Heart left ventricle (tissue), 16 donors: ENCODE results near the gene STK11. TPM values are rescaled to one million over a fixed set of nuclear protein-coding genes. Genes with fewer than 3 reads are reported as not detected.

ENCODE experiments used
- ATAC-seq, 4 donors: fragments of 200-7000 bp; cut with Tn5 transposase; one replicate each; pipeline ENCODE4 v1.9.1; 2020 to 2022; ENCODE audit warnings: moderate library complexity in 4 of 4, mild to moderate bottlenecking in 3 of 4, moderate number of reproducible peaks in 1 of 4
- DNase-seq, 5 donors: peaks; one replicate each; pipeline ENCODE4 v3.0.0-alpha.2; 2020
- H3K27ac ChIP-seq, 12 donors: fragments of 200-600 bp; sonication (generic) in 4 of 12; one replicate each; pipeline versions ENCODE4 v1.5.0 to v1.8.0; 2016 to 2022; ENCODE audit warnings: mild to moderate bottlenecking in 2 of 12
- H3K27me3 ChIP-seq, 9 donors: fragments of 200-600 bp; sonication (generic) in 2 of 9; one replicate each; pipeline versions ENCODE4 v1.5.1 to v1.8.0; 2016 to 2022; ENCODE audit warnings: mild to moderate bottlenecking in 3 of 9
- H3K36me3 ChIP-seq, 9 donors: fragments of 200-600 bp; sonication (generic) in 2 of 9; one replicate each; pipeline versions ENCODE4 v1.5.0 to v1.8.0; 2018 to 2022; ENCODE audit warnings: mild to moderate bottlenecking in 2 of 9
- H3K4me1 ChIP-seq, 12 donors: fragments of 200-600 bp; sonication (generic) in 4 of 12; one replicate each; pipeline versions ENCODE4 v1.5.0 to v1.8.0; 2016 to 2022; ENCODE audit warnings: mild to moderate bottlenecking in 3 of 12
- H3K4me3 ChIP-seq, 12 donors: fragments of 200-600 bp; sonication (generic) in 4 of 12; one replicate each; pipeline versions ENCODE4 v1.5.0 to v1.8.0; 2017 to 2022; ENCODE audit warnings: mild to moderate bottlenecking in 9 of 12, moderate library complexity in 4 of 12
- H3K9me3 ChIP-seq, 12 donors: fragments of 200-600 bp; sonication (generic) in 4 of 12; one replicate each; pipeline versions ENCODE4 v1.5.0 to v1.8.0; 2016 to 2022; ENCODE audit warnings: mild to moderate bottlenecking in 1 of 12
- POLR2A ChIP-seq, 2 donors: fragments of 450-650 bp; IDR thresholded peaks; one replicate each; pipeline ENCODE4 v1.6.1; 2017; ENCODE audit warnings: antibody characterized with exemption in 2 of 2, mild to moderate bottlenecking in 2 of 2, moderate library complexity in 2 of 2
- WGBS, 4 donors: extraction: QIAGEN DNeasy Blood & Tissue Kit in 2 of 4; methylation state at CpG; one replicate each; pipeline versions ENCODE4 v1.1.5 to v1.1.7; 2013 to 2018; 5-methylcytosine and 5-hydroxymethylcytosine counted together
- intact Hi-C, 10 donors: fragments of 100-400 bp; cut with DNase I; formaldehyde crosslinking; loops; one replicate each; pipeline versions ENCODE4 v1.11.1 to v1.14.2; 2022
- polyA plus RNA-seq, 2 donors: library from polyadenylated mRNA; stranded (reverse); fragments of 200-250 nt; gene quantifications; one replicate each; pipeline ENCODE4 v1.2.3, GENCODE V29; 2013
- total RNA-seq, 9 donors: library from RNA; depleted of rRNA in 2 of 9; stranded (reverse); fragments of >200 nt in 2 of 9; fragmentation: NEBNext Ultra II Directional in 3 of 9; extraction: Animal tissue kit (Norgen Biotek cat#: 25700) in 3 of 9; gene quantifications; one replicate each; pipeline versions ENCODE4 v1.1.0 to v1.2.4, GENCODE V29; 2016 to 2023
- TF ChIP-seq, protein P1 (sequence below), 12 donors: fragments of 200-600 bp; sonication (generic) in 4 of 12; IDR thresholded peaks; one replicate each; pipeline versions ENCODE4 v1.5.0 to v1.8.0; 2018 to 2022; ENCODE audit warnings: antibody characterized with exemption in 12 of 12, mild to moderate bottlenecking in 5 of 12
- donor health status: ischemic (EF 13 %, LVEDD 7.1; RV severe dilation, severe dysfunction).
- donor health status: healthy with polysubstance abuse.
- donor health status: DM: no; HTN: yes; CAD: no.
- donor health status: DM: no; HTN: no; CAD: no.
- donor health status: ischemic (EF 25% LVEDD 6.9; RV normal size, moderate dysfunction).
- donor health status: ischemic (EF 25% LVEDD 5.7; RV mildly dilated, moderate dysfunction).
- donor health status: healthy.
- donor health status: DM: yes; HTN: yes; CAD: no.
- donor health status: ischemic (EF 35%, LVEDD 5.7; RV mildly dilated, moderate dysfunction).
- donor health status: nonischemic (EF 11% LVEDD 7.7; RV severe dilation, severe dysfunction).
- donor health status: DM: yes; HTN: yes; CAD: no.
- donor health status: PGD.
- donor health status: ischemic (EF 29% LVEDD 5.4; RV normal size, mild dysfunction).
- donor health status: nonischemic (EF 23%, LVEDD 6.1; RV moderate dilation, normal function).

The STK11 gene
- total and polyA plus RNA-seq, 11 donors: 44.7 to 92.0 (median 50.7) TPM

DNA sequence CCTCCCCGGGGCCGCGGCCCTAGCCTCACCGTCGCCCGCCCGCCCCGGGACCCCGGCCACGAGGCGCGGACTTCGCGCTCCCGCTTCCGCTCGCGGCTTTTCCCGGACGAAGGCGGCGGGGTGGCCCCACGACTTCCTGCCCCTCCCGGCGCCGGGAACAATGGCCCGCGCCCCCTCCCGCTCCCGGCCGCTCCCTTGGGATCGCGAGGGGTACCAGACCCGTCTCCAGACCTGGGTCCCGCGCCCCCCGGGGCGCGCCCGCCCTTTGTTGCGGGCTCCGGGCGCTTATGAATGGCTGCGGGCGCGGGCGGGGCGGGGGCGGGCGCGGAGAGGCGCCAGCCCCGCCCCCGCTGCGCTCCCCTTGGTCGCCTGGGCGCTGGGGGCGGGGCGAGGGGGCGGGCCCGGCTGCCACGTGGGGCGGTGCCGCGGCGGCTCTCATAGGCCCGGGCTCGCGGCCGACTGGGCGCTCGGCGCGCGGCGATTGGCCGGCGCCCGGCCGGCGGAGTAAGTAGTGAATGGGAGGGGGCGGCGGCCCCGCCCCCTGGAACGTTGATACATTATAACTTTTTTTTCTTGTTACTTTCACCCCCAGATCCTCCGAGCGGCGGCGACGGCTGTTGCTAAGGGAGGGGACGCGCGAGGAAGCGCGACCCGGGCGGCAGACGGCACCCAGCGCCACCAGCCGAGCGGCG is 43.9 kb downstream of the STK11 start:
- TF ChIP-seq, protein P1, sequence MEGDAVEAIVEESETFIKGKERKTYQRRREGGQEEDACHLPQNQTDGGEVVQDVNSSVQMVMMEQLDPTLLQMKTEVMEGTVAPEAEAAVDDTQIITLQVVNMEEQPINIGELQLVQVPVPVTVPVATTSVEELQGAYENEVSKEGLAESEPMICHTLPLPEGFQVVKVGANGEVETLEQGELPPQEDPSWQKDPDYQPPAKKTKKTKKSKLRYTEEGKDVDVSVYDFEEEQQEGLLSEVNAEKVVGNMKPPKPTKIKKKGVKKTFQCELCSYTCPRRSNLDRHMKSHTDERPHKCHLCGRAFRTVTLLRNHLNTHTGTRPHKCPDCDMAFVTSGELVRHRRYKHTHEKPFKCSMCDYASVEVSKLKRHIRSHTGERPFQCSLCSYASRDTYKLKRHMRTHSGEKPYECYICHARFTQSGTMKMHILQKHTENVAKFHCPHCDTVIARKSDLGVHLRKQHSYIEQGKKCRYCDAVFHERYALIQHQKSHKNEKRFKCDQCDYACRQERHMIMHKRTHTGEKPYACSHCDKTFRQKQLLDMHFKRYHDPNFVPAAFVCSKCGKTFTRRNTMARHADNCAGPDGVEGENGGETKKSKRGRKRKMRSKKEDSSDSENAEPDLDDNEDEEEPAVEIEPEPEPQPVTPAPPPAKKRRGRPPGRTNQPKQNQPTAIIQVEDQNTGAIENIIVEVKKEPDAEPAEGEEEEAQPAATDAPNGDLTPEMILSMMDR (IDR thresholded peaks at IDR 0.05): no peak
- TF ChIP-seq POLR2A (IDR thresholded peaks at IDR 0.05): peak; percentile 85 to 95
- H3K4me1 ChIP-seq: peaks cover 21 to 75% (median 57%) of the 10 kb centered on the region in 12 donors
- intact Hi-C loops: loop anchor here in 3 of 10 donors (1.0 to 10.0 kb wide), 2 partner anchors 17 to 325 kb away; partner anchors contain the start of gene ARID3A (in 1 of the 3)

DNA sequence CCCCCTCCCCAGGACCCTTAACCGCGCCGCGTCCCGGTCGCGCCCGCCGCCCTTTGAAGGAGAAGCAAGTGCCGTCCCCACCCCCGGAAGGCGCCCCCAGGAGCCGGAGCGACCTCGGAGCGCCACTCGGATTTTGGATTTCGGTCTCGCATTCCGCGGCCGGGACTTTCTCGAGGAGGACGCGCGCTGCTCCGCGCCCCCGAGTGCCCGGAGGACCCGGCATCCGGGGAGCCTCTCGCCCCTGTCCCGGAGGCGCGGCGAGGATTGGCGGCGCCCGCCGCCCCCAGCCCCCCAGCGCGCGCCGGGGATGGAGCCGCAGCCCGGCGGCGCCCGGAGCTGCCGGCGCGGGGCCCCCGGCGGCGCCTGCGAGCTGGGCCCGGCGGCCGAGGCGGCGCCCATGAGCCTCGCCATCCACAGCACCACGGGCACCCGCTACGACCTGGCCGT is 44.4 kb downstream of the STK11 start:
- WGBS, 4 donors: 0 to 1% (median 1%) methylated on average over 9 to 67 of the region's 67 CpGs
- intact Hi-C loops: loop anchor here in 3 of 10 donors (1.0 to 10.0 kb wide), 3 partner anchors 16 to 453 kb away; partner anchors contain the start of genes ARID3A (in 1 of the 3) and PTBP1 (in 1 of the 3)
- no peaks in the 10 kb centered on the region for H3K27me3 ChIP-seq
- peaks cover 3 to 35% (median 28%) of the 10 kb centered on the region in 9 donors for H3K36me3 ChIP-seq
- peak in 1 of 2 donors; percentile 9 for TF ChIP-seq POLR2A (IDR thresholded peaks at IDR 0.05)
- TF ChIP-seq, protein P1 (IDR thresholded peaks at IDR 0.05): no peak
- H3K4me3 ChIP-seq: peak overlapping the region; percentile 63 to 97 (median 84)
- no peak for DNase-seq
- ATAC-seq: no peak
- H3K4me1 ChIP-seq: peaks cover 18 to 75% (median 57%) of the 10 kb centered on the region in 12 donors
- H3K27ac ChIP-seq: peak overlapping the region; percentile 96 to 100 (median 100)
- no peaks in the 10 kb centered on the region for H3K9me3 ChIP-seq

More for the DNA sequence above, 43.9 kb downstream of the STK11 start:
- WGBS, 4 donors: 1% methylated on average over 45 to 102 of the region's 102 CpGs
- Histone ChIP-seq H3K27ac (peak overlapping the region; percentile 96 to 100 (median 100)), H3K27me3 (no peaks in the 10 kb centered on the region), H3K9me3 (no peaks in the 10 kb centered on the region), H3K36me3 (peaks cover 3 to 29% (median 22%) of the 10 kb centered on the region in 9 donors), H3K4me3 (peak overlapping the region; percentile 68 to 97 (median 85))
- peak in 2 of 4 donors; percentile 5 to 6 for ATAC-seq
- peak; percentile 92 to 96 (median 94) for DNase-seq

DNA sequence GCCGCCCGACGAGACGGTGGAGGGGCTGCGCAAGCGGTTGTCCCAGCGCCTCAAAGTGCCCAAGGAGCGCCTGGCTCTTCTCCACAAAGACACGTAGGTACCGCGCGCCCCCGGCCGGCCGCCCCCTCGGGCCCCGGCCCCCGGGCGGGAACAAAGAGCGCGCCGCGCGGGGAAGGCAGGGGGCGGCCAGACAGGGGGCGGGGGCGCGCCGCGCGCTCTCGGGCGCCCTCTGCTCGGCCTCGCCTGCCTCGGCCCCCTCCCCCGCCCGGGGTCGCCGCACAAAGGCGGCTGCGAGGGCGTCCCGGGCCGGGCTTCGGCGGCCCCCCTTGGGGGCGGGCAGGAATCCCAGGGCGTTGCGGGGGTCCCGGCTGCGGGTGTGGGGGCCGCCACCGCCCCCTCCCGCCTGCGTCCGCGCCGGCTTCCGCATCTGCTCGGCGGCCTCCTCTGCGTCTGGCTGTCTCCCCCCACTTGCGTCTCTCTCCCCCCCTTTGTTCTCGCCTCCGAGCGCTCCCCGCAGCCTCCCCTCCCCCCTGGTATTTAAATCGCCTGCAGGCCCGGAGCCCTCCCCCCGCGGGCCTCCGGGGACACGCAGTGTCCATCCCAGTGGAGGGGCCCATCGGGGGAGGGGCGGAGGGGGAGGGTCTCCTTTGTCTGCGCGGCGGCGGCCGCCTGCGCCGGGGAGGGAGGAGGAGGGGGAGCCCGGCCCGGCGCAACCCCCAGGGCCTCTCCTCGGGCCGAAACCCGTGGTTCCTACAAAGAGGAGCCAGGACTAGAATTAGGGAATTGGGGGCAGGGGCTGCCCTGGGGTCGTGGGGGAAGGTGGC is 45.1 kb downstream of the STK11 start:
- Histone ChIP-seq H3K36me3 (peaks cover 7 to 41% (median 35%) of the 10 kb centered on the region in 9 donors), H3K4me3 (peak overlapping the region; percentile 63 to 97 (median 84)), H3K9me3 (no peaks in the 10 kb centered on the region), H3K27me3 (no peaks in the 10 kb centered on the region), H3K4me1 (peaks cover 20 to 75% (median 57%) of the 10 kb centered on the region in 12 donors), H3K27ac (peak overlapping the region; percentile 96 to 100 (median 100))
- no peak for TF ChIP-seq POLR2A (IDR thresholded peaks at IDR 0.05)
- TF ChIP-seq, protein P1 (IDR thresholded peaks at IDR 0.05): peak in 1 of 12 donors; percentile 11
- ATAC-seq (no peak), DNase-seq (peak; percentile 79 to 85 (median 82))
- intact Hi-C loops: loop anchor here in 1 of 10 donors (5.0 kb wide), 1 partner anchor 453 kb away; the partner anchor contains the start of gene PTBP1
- 0 to 1% (median 1%) methylated on average over 31 to 90 of the region's 90 CpGs for WGBS, 4 donors
